AG04450 (cell line): ENCODE results near the gene OPHN1. TPM values are rescaled to one million over a fixed set of nuclear protein-coding genes. Genes with fewer than 3 reads are reported as not detected.
A peak's percentile ranks its signal among the peaks of the same experiment; 100 is the strongest.

Experiments
- CTCF ChIA-PET: fragments of 300-600, 350-600 bp; formaldehyde crosslinking; extraction: SDS; loops from one replicate; lab custom pipeline; 2022; ENCODE audit warnings: antibody characterized with exemption, inconsistent platforms; lab: Charles Lee
- POLR2A ChIA-PET: fragments of 350-600 bp; formaldehyde crosslinking; extraction: SDS; loops from one replicate; lab custom pipeline; 2021; ENCODE audit warnings: antibody characterized with exemption, inconsistent platforms; lab: Yijun Ruan, JAX
- DNase-seq: peaks from one replicate; pipeline ENCODE4 v3.0.0-alpha.2; 2011; ENCODE audit warnings: low read depth, low spot score
- H3K27ac ChIP-seq: one replicate; pipeline ENCODE4 v1.5.1; 2012; ENCODE audit warnings: low read depth, low read length, control low read depth
- H3K27me3 ChIP-seq: one replicate; pipeline ENCODE4 v1.6.0; 2012; ENCODE audit warnings: low read length; ENCODE audit not compliant: control insufficient read depth, insufficient read depth
- H3K4me3 ChIP-seq: 2 replicates; pipeline ENCODE4 v1.5.1; 2011; ENCODE audit warnings: mild to moderate bottlenecking, low read depth, low read length, control low read depth
- H3K9me3 ChIP-seq: 2 replicates; pipeline ENCODE4 v1.5.1; 2012; ENCODE audit warnings: low read length; ENCODE audit not compliant: control insufficient read depth, insufficient read depth
- CTCF ChIP-seq: IDR thresholded peaks from 2 replicates; pipeline ENCODE4 v1.5.1; 2011; ENCODE audit warnings: low read depth, low read length, control low read depth, inconsistent platforms
- polyA plus RNA-seq: library from polyadenylated mRNA; depleted of rRNA; stranded (reverse); fragments of >200 nt; gene quantifications from 2 replicates; pipeline ENCODE4 v1.2.3, GENCODE V29; 2011

The OPHN1 gene
- polyA plus RNA-seq, 1 experiment, result 6.7 TPM

GRCh38 chrX:68307769-68308168 is 125.5 kb downstream of the OPHN1 start:
- TF ChIP-seq CTCF, result no peak
- no peaks in the 10 kb centered on the region for H3K9me3 ChIP-seq
- ChIA-PET CTCF (no interaction called here), POLR2A (no interaction called here)
- DNase-seq, result peak; percentile 30
- peak overlapping the region; percentile 21 for H3K27ac ChIP-seq
- no peaks in the 10 kb centered on the region for H3K27me3 ChIP-seq
- H3K4me3 ChIP-seq, result no peak overlapping the region

DNA sequence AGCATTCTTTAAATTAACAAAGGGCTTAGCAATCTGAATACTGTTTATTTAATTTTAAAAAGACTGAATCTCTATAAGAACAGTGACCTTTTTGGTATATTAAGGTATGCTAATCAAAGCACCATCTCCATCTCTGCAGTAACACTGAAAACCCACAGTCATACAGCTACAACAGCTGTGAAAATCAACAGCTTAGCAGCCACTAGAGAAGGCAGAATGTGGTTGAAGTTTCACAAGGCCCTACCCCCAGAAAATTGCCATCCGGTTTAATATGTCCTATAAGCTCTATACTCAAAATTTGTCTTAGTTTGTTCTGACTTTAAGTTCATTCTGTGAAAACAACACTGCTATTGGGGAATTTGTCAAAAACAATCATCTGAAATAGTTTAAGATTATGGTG is 128.7 kb downstream of the OPHN1 start:
- Histone ChIP-seq H3K4me3 (no peak overlapping the region), H3K27me3 (no peaks in the 10 kb centered on the region), H3K27ac (no peak overlapping the region), H3K9me3 (no peaks in the 10 kb centered on the region)
- ChIA-PET POLR2A (no interaction called here), CTCF (no interaction called here)
- DNase-seq, result no peak
- TF ChIP-seq CTCF, result no peak

DNA sequence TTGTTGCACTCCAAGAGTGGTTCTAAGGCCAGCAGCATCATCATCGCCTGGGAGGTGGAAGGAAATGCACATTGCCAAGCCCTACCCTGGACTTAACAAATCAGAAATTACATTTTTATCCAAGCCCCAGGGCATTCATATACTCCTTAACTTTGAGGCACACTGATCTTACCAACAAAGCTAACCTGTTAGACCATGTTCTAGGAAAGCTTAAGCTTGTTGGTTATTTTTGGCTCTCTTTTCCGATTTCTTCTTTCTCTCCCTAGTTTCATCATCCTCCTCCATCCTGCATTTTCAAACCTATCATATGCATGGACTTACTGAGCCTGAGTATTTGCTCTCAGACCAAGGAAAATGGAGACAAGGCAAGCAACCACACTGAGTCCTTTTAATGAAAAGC is 133.4 kb downstream of the OPHN1 start:
- no peaks in the 10 kb centered on the region for H3K27me3 ChIP-seq
- H3K9me3 ChIP-seq, result no peaks in the 10 kb centered on the region
- H3K4me3 ChIP-seq, result no peak overlapping the region
- no peak overlapping the region for H3K27ac ChIP-seq
- no peak for TF ChIP-seq CTCF
- ChIA-PET POLR2A (no interaction called here), CTCF (no interaction called here)
- DNase-seq, result no peak

DNA sequence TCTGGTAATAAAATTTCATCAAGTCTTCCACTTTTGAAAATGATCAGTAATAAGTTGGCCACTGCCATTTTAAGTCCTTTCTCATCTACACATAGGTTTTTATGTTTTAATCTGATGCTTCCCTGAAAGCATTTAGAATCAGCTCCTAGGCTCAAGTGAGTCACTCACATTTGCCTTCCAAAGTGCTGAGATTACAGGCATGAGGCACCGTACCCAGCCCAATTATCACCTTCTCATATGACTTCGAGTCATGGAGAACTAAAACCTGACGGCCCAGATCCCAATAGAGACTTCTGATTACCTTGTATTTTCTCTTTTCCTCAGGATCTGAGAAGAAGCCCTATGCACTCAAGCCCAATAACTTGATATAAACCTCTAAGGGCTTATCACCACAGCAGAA is 140.8 kb downstream of the OPHN1 start:
- POLR2A ChIA-PET, result no interaction called here
- no peak for DNase-seq
- no peak for TF ChIP-seq CTCF
- Histone ChIP-seq H3K4me3 (no peak overlapping the region), H3K9me3 (no peaks in the 10 kb centered on the region), H3K27ac (no peak overlapping the region), H3K27me3 (no peaks in the 10 kb centered on the region)
- CTCF ChIA-PET, result no interaction called here

DNA sequence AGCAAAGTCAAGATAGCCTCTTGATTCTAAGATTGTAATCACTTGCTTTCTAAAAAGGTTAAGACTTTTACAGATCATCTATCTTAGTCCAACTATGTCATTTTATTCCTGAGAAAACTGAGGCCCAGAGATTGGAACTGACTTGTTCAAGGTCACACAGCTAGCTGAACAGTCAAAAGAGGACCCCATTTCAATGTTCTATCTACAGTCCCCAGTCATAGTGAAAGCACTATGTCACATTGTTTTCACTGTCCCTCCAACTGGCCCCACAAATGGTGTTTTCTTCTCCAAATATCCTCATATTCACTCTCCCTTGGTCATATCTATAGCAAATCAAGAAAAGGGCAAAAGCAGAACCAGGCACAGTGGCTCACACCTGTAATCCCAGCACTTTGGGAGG is 145.2 kb downstream of the OPHN1 start:
- H3K27ac ChIP-seq, result no peak overlapping the region
- ChIA-PET POLR2A (no interaction called here), CTCF (no interaction called here)
- H3K27me3 ChIP-seq, result no peaks in the 10 kb centered on the region
- no peak overlapping the region for H3K4me3 ChIP-seq
- H3K9me3 ChIP-seq, result no peaks in the 10 kb centered on the region
- TF ChIP-seq CTCF, result no peak
- DNase-seq, result no peak
